IMR-90 (cell line): ENCODE data around the gene SARNP. TPM values are rescaled to one million over a fixed set of nuclear protein-coding genes. Genes with fewer than 3 reads are reported as not detected.

Experiments used
- ATAC-seq: fragments of 200-7000 bp; cut with Tn5 transposase; 2 replicates; pipeline ENCODE4 v1.9.1; 2020; ENCODE audit warnings: low read depth, mild to moderate bottlenecking, moderate library complexity
- BruUV-seq: library from RNA; stranded (reverse); fragments of 400-500 nt; replicated peaks from 2 replicates; lab custom pipeline; 2021; lab: Mats Ljungman, UMichigan
- CTCF ChIA-PET: fragments of 300-600 bp; formaldehyde crosslinking; extraction: SDS; loops from one replicate; lab custom pipeline; 2021; ENCODE audit warnings: antibody characterized with exemption; lab: Yijun Ruan, JAX
- POLR2A ChIA-PET: fragments of 300-600 bp; sonication (Branson Sonifier 250); formaldehyde crosslinking; loops from one replicate; lab custom pipeline; 2022; ENCODE audit warnings: antibody characterized with exemption; ENCODE audit not compliant: unreplicated experiment; lab: Charles Lee
- DNase-seq: peaks from one replicate; pipeline ENCODE4 v3.0.0; 2013
- H2AFZ ChIP-seq: replicated peaks from 2 replicates; pipeline ENCODE3; 2013; ENCODE audit warnings: low read length, mild to moderate bottlenecking; ENCODE audit not compliant: poor library complexity
- H2AK5ac ChIP-seq: 2 replicates; pipeline ENCODE4 v1.6.1; 2013; ENCODE audit warnings: low read depth, low read length, inconsistent platforms
- H2AK9ac ChIP-seq: replicated peaks from 2 replicates; pipeline ENCODE3; 2013; ENCODE audit warnings: mild to moderate bottlenecking, low read depth, low read length, moderate library complexity; ENCODE audit not compliant: poor library complexity
- H2BK120ac ChIP-seq: 2 replicates; pipeline ENCODE4 v1.6.1; 2013; ENCODE audit warnings: low read depth, low read length, inconsistent platforms
- H2BK15ac ChIP-seq: 3 replicates; pipeline ENCODE4 v1.6.1; 2013; ENCODE audit warnings: low read depth, low read length, inconsistent platforms
- H2BK20ac ChIP-seq: 2 replicates; pipeline ENCODE4 v1.6.1; 2013; ENCODE audit warnings: low read depth, mild to moderate bottlenecking, inconsistent platforms, low read length, moderate library complexity
- H2BK5ac ChIP-seq: 2 replicates; pipeline ENCODE4 v1.6.1; 2013; ENCODE audit warnings: mild to moderate bottlenecking, low read depth, low read length, inconsistent platforms; ENCODE audit not compliant: poor library complexity, severe bottlenecking
- H3K14ac ChIP-seq: replicated peaks from 2 replicates; pipeline ENCODE4 v1.6.1; 2013; ENCODE audit warnings: low read depth, low read length, inconsistent platforms
- H3K18ac ChIP-seq: 2 replicates; pipeline ENCODE4 v1.6.1; 2013; ENCODE audit warnings: low read depth, low read length, control low read depth
- H3K23ac ChIP-seq: 2 replicates; pipeline ENCODE4 v1.6.1; 2013; ENCODE audit warnings: low read depth, low read length, inconsistent platforms
- H3K27ac ChIP-seq: 2 replicates; pipeline ENCODE4 v1.5.1; 2013; ENCODE audit warnings: mild to moderate bottlenecking, control low read depth, low read length; ENCODE audit not compliant: insufficient read depth
- H3K27me3 ChIP-seq: 2 replicates; pipeline ENCODE4 v1.6.1; 2013; ENCODE audit warnings: low read length; ENCODE audit not compliant: control insufficient read depth, insufficient read depth
- H3K36me3 ChIP-seq: 2 replicates; pipeline ENCODE4 v1.6.1; 2013; ENCODE audit warnings: low read length, mixed read lengths; ENCODE audit not compliant: control insufficient read depth, insufficient read depth
- H3K4ac ChIP-seq: 2 replicates; pipeline ENCODE4 v1.6.1; 2013; ENCODE audit warnings: low read depth, low read length, inconsistent platforms
- H3K4me1 ChIP-seq: 2 replicates; pipeline ENCODE4 v1.6.1; 2013; ENCODE audit warnings: low read length, mixed read lengths; ENCODE audit not compliant: control insufficient read depth, insufficient read depth
- H3K4me2 ChIP-seq: 2 replicates; pipeline ENCODE4 v1.6.1; 2013; ENCODE audit warnings: low read depth, mild to moderate bottlenecking, control low read depth, low read length, moderate library complexity
- H3K4me3 ChIP-seq: 2 replicates; pipeline ENCODE4 v1.5.1; 2013; ENCODE audit warnings: low read depth, mild to moderate bottlenecking, control low read depth, low read length, moderate library complexity; ENCODE audit not compliant: insufficient read depth
- H3K56ac ChIP-seq: 2 replicates; pipeline ENCODE4 v1.6.1; 2013; ENCODE audit warnings: low read length, inconsistent platforms; ENCODE audit not compliant: insufficient read depth; ENCODE audit errors: extremely low read depth
- H3K79me1 ChIP-seq, 2 experiments: 2 replicates each; pipeline ENCODE4 v1.6.1; 2013; ENCODE audit warnings: low read length in 2 of 2, inconsistent platforms in 1 of 2, low read depth in 1 of 2
- H3K9ac ChIP-seq: 2 replicates; pipeline ENCODE4 v1.6.1; 2013; ENCODE audit warnings: low read depth, low read length, control low read depth
- H3K9me1 ChIP-seq: 2 replicates; pipeline ENCODE4 v1.6.1; 2013; ENCODE audit warnings: low read length, inconsistent platforms; ENCODE audit not compliant: insufficient read depth
- H3K9me3 ChIP-seq: 2 replicates; pipeline ENCODE4 v1.6.1; 2013; ENCODE audit warnings: low read length; ENCODE audit not compliant: control insufficient read depth, insufficient read depth
- H4K20me1 ChIP-seq: 2 replicates; pipeline ENCODE4 v1.6.1; 2013; ENCODE audit warnings: low read length, inconsistent platforms; ENCODE audit not compliant: insufficient read depth
- H4K5ac ChIP-seq: 2 replicates; pipeline ENCODE4 v1.6.1; 2013; ENCODE audit warnings: mild to moderate bottlenecking, low read depth, low read length, control low read depth
- H4K8ac ChIP-seq, 2 experiments: 2 replicates each; pipeline ENCODE4 v1.6.1; 2013; ENCODE audit warnings: low read depth in 2 of 2, low read length in 2 of 2, control low read depth in 1 of 2, inconsistent platforms in 1 of 2
- H4K91ac ChIP-seq: 2 replicates; pipeline ENCODE4 v1.6.1; 2013; ENCODE audit warnings: low read depth, low read length, inconsistent platforms; ENCODE audit not compliant: insufficient read depth
- CEBPB ChIP-seq: IDR thresholded peaks from 2 replicates; pipeline ENCODE4 v1.6.1; 2012; ENCODE audit warnings: low read depth, low read length, improper control_type of control experiment
- CHD1 ChIP-seq: IDR thresholded peaks from 2 replicates; pipeline ENCODE4 v1.6.1; 2012; ENCODE audit warnings: low read depth, low read length, improper control_type of control experiment
- FOS ChIP-seq: fragments of 150-350 bp; IDR thresholded peaks from 2 replicates; pipeline ENCODE4 v1.6.1; 2016; ENCODE audit warnings: low read depth, low read length
- MAFK ChIP-seq: IDR thresholded peaks from 2 replicates; pipeline ENCODE4 v1.6.1; 2012; ENCODE audit warnings: low read depth, low read length, improper control_type of control experiment
- MXI1 ChIP-seq: IDR thresholded peaks from 2 replicates; pipeline ENCODE4 v1.6.1; 2012; ENCODE audit warnings: low read depth, mild to moderate bottlenecking, low read length, moderate library complexity, borderline replicate concordance
- RCOR1 ChIP-seq: IDR thresholded peaks from 2 replicates; pipeline ENCODE4 v1.6.1; 2012; ENCODE audit warnings: mild to moderate bottlenecking, low read length, improper control_type of control experiment; ENCODE audit not compliant: insufficient replicate concordance
- SMC3 ChIP-seq: fragments of 150-350 bp; IDR thresholded peaks from 2 replicates; pipeline ENCODE4 v1.6.1; 2016; ENCODE audit warnings: low read depth, mild to moderate bottlenecking, antibody characterized with exemption, low read length, moderate library complexity
- WGBS, 2 experiments: methylation state at CpG; one replicate each; pipeline versions ENCODE4 v1.1.5 to v1.1.7; 2013; ENCODE audit warnings: missing lambda C conversion rate in 2 of 2; ENCODE audit not compliant: insufficient read length in 1 of 2; ENCODE audit errors: extremely low coverage in 2 of 2; 5-methylcytosine and 5-hydroxymethylcytosine counted together
- dilution Hi-C: fragments of 300-500 bp; cut with HindIII; formaldehyde crosslinking; loops from one replicate; pipeline ENCODE4 v1.14.3; 2018; ENCODE audit warnings: low sequenced_read_pairs; ENCODE audit not compliant: unreplicated experiment
- in situ Hi-C: fragments of 300-500 bp; cut with MboI; formaldehyde crosslinking; loops from 3 replicates; pipeline ENCODE4 v1.14.3; 2019; ENCODE audit warnings: low sequenced_read_pairs, inconsistent platforms, mixed read lengths
- intact Hi-C: fragments of 100-400 bp; cut with micrococcal nuclease; formaldehyde crosslinking; loops from 2 replicates; pipeline ENCODE4 v1.10.0; 2022
- polyA plus RNA-seq, 3 experiments: library from polyadenylated mRNA; depleted of rRNA; stranded (reverse); fragments of >200 nt; gene quantifications; 2 replicates each; pipeline ENCODE4 v1.2.3, GENCODE V29; 2012; ENCODE audit warnings: low replicate concordance in 1 of 3
- total RNA-seq: library from RNA; depleted of rRNA; stranded (reverse); fragments of >200 nt; gene quantifications from 2 replicates; pipeline ENCODE4 v1.2.3, GENCODE V29; 2012
- TF ChIP-seq, protein P1 (sequence below): fragments of 150-350 bp; IDR thresholded peaks from 2 replicates; pipeline ENCODE4 v1.6.1; 2017; ENCODE audit warnings: mild to moderate bottlenecking, antibody characterized with exemption, low read length, low read depth
- TF ChIP-seq, protein P2 (sequence below): conservative IDR thresholded peaks from 2 replicates; pipeline ENCODE4 v1.5.1; 2012; ENCODE audit warnings: mild to moderate bottlenecking, low read depth, low read length, improper control_type of control experiment

The SARNP gene
- total and polyA plus RNA-seq, 2 of the 4 experiments (the other 2 are of a cell fraction), result 46.8 to 103 TPM

DNA sequence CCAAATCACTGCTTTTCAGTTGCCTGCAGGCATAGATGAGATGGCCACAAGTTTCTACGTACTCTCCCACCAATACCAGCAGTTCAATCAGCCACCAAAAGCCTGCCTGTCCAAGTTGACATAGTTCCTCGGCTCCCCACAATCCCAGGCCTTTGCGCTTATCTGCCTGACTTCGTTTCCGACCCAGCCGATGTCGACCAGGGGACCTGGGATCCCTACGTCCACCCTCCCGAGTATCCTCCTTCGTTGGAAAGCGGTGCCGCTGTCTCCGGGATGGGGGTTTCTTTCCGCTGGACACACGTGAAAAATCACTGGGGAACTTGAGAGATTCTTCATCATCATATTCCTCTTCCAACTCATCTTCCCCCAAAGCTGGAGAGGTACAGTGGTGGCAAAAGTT is 10.3 kb upstream of the SARNP start:
- H3K4me3 ChIP-seq, result no peak overlapping the region
- POLR2A ChIA-PET, result interaction anchor here (0.6 kb wide), 1 partner anchor 13 kb away, joined by 3 read pairs; no protein-coding TSS in a partner anchor

More for the DNA sequence above, 10.3 kb upstream of the SARNP start:
- intact Hi-C loops, result no loop called here
- no peak overlapping the region for H3K14ac ChIP-seq
- H2BK5ac ChIP-seq, result no peak overlapping the region
- no peak overlapping the region for H3K4me2 ChIP-seq
- H3K79me1 ChIP-seq, result peaks cover 33 to 68% of the 10 kb centered on the region in 2 experiments
- TSS peak; percentile 73 for BruUV-seq
- dilution Hi-C loops, result no loop called here
- H3K9me1 ChIP-seq, result peaks cover 15% of the 10 kb centered on the region; the same call in 1 of the 2 replicates
- H2BK20ac ChIP-seq, result no peak overlapping the region
- peak overlapping the region; percentile 17; the same call in 1 of the 2 replicates for H2AK5ac ChIP-seq
- peak overlapping the region in 1 of 2 experiments; percentile 7; a peak in 1 of 4 replicates for H4K8ac ChIP-seq
- ATAC-seq, result no peak
- CTCF ChIA-PET, result no interaction called here
- no peak overlapping the region for H3K27ac ChIP-seq
- in situ Hi-C loops, result loop anchor here (10.0 kb wide), 1 partner anchor 97 kb away; the partner anchor contains the start of gene PYM1
- H3K4me1 ChIP-seq, result peaks cover 14% of the 10 kb centered on the region; the same call in 1 of the 2 replicates
- H2AK9ac ChIP-seq, result no peak overlapping the region
- no peak overlapping the region for H3K56ac ChIP-seq
- H3K36me3 ChIP-seq, result peaks cover 14% of the 10 kb centered on the region
- H2AFZ ChIP-seq, result no peak overlapping the region
- H3K18ac ChIP-seq, result no peak overlapping the region
- no peak overlapping the region for H3K9ac ChIP-seq
- no peak for DNase-seq
- no peak for TF ChIP-seq FOS
- no peak for TF ChIP-seq MXI1
- TF ChIP-seq SMC3, result no peak
- TF ChIP-seq, protein P1, sequence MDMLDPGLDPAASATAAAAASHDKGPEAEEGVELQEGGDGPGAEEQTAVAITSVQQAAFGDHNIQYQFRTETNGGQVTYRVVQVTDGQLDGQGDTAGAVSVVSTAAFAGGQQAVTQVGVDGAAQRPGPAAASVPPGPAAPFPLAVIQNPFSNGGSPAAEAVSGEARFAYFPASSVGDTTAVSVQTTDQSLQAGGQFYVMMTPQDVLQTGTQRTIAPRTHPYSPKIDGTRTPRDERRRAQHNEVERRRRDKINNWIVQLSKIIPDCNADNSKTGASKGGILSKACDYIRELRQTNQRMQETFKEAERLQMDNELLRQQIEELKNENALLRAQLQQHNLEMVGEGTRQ, result no peak
- no peak for TF ChIP-seq MAFK
- TF ChIP-seq CHD1, result no peak
- no peak for TF ChIP-seq CEBPB
- TF ChIP-seq, protein P2, sequence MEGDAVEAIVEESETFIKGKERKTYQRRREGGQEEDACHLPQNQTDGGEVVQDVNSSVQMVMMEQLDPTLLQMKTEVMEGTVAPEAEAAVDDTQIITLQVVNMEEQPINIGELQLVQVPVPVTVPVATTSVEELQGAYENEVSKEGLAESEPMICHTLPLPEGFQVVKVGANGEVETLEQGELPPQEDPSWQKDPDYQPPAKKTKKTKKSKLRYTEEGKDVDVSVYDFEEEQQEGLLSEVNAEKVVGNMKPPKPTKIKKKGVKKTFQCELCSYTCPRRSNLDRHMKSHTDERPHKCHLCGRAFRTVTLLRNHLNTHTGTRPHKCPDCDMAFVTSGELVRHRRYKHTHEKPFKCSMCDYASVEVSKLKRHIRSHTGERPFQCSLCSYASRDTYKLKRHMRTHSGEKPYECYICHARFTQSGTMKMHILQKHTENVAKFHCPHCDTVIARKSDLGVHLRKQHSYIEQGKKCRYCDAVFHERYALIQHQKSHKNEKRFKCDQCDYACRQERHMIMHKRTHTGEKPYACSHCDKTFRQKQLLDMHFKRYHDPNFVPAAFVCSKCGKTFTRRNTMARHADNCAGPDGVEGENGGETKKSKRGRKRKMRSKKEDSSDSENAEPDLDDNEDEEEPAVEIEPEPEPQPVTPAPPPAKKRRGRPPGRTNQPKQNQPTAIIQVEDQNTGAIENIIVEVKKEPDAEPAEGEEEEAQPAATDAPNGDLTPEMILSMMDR, result no peak
- no peak for TF ChIP-seq RCOR1
- H3K9me3 ChIP-seq, result no peaks in the 10 kb centered on the region
- no peak overlapping the region for H3K4ac ChIP-seq
- no peaks in the 10 kb centered on the region for H4K20me1 ChIP-seq
- H4K5ac ChIP-seq, result no peak overlapping the region
- WGBS, 2 experiments, result 100% methylated on average over 1 of the region's 15 CpGs; no CpG with 5 or more reads in 1 of the 2 experiments
- no peak overlapping the region for H2BK120ac ChIP-seq
- H3K27me3 ChIP-seq, result no peaks in the 10 kb centered on the region
- no peak overlapping the region for H4K91ac ChIP-seq
- H2BK15ac ChIP-seq, result no peak overlapping the region
- no peak overlapping the region for H3K23ac ChIP-seq
